Measurements from ENCODE around the gene TEKT4.
"Not testable (repeated sequence)": the region's sequence is repeated elsewhere in the genome, so short reads cannot be mapped to it uniquely, and the experiment has no call there.

TEKT4 gene

DNA sequence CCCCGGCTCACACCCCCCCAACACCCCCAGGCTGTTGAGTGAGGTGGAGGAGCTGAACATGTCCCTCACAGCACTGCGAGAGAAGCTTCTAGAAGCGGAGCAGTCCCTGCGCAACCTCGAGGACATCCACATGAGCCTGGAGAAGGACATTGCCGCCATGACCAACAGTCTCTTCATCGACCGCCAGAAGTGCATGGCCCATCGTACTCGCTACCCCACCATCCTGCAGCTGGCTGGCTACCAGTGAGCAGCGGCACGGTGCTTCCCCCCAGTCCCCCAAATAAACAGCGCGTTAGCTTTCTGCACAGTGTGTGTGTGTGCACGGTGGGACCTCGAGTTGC, 5.3 kb downstream of the TEKT4 start:
- no peak for DNase-seq

GRCh38 chr2:94877129-94877528, 5.9 kb downstream of the TEKT4 start:
- DNase-seq: no peak

- not testable (repeated sequence) for DNase-seq
Observed at GRCh38 chr2:94878575-94878974, 7.3 kb downstream of the TEKT4 start.

- no peak for DNase-seq
Observed at GRCh38 chr2:94879314-94879981, 8.2 kb downstream of the TEKT4 start.

DNA sequence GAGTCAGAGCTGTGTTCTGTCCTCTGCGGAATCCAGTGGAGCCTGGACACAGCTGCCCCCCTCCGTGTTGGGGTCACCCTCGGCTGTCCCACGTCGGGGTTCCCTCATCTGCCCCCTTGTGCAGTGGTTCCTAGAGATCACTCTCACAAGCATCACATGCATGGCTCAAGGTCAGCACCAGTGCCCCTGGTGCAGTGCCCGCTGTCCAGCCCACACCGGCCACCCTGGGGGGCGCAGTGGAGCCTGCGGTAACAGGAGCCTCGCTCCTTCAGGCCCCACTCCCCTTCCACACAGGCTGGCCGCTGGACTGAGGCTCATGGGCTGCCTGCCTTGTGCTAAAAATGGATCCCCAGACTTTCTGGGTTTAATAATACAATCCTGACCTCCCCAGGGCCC, 8.8 kb downstream of the TEKT4 start:
- DNase-seq: no peak

- DNase-seq: no peak
Observed at GRCh38 chr2:94880507-94880906, 9.3 kb downstream of the TEKT4 start.

GRCh38 chr2:94881070-94881469, 9.8 kb downstream of the TEKT4 start:
- no peak for DNase-seq

DNA sequence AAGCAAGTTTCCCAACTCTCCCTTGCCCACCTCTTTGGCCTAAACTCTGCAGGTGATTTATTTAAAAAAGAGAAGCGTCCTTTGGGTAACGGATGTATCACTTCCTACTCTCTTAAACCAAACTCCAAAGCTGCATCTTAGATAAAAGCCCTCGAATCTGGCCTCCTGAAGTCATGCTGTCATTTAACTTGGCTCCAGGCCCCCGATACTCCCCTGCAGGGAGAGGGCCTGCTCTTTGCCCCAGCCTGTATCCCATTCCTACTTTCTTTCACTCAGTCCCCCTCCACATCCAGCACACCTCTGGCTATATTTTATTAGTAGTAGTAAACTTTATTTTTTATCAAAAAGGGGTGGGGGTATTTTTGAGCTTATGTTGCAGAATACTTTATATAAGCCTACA, 19.0 kb downstream of the TEKT4 start:
- no peak for DNase-seq

DNA sequence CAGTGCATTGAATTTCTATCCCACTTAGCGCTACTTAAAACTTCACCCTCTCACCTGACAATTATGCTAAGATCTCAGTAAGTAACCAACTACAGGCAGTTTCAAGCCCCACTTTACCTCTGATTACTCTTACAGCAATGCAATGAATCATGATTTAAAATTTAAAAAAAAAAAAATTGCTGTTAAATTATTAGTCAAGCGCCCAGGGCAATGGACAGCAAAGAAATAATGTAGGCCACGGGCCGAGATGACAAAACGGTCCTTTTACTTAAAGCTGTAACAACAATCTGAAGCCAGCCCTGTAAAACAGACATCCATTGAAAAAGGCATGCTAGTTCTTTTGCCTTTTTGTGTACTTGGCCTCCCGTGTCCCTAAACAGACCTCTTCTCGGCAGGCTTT, 24.0 kb downstream of the TEKT4 start:
- DNase-seq: not testable (repeated sequence)

- not testable (repeated sequence) for DNase-seq
Observed at GRCh38 chr2:94906976-94907375, 35.7 kb downstream of the TEKT4 start.

- no peak for DNase-seq
Observed at GRCh38 chr2:94923196-94923595, 52.0 kb downstream of the TEKT4 start.

- DNase-seq: not testable (repeated sequence)
Observed at GRCh38 chr2:94924999-94925398, 53.8 kb downstream of the TEKT4 start.

Measured in stimulated activated CD8-positive, alpha-beta memory T cell treated with anti-CD3 and anti-CD28 coated beads, Interleukin-4, amount 100 ng/mL, for 48 hours (primary cell).